Common myeloid progenitor, CD34-positive (primary cell): ENCODE results near the gene PRSS27.
"Not testable (repeated sequence)": the region's sequence is repeated elsewhere in the genome, so short reads cannot be mapped to it uniquely, and the experiment has no call there.

Experiments
- CTCF ChIA-PET: fragments of 350-600 bp; sonication (Branson Sonifier 250); formaldehyde crosslinking; loops from one replicate; lab custom pipeline; 2021; ENCODE audit warnings: antibody characterized with exemption; lab: Charles Lee
- POLR2A ChIA-PET: fragments of 350-600 bp; sonication (Branson Sonifier 250); formaldehyde crosslinking; loops from one replicate; lab custom pipeline; 2021; ENCODE audit warnings: antibody characterized with exemption; lab: Charles Lee
- DNase-seq, 3 donors: peaks; one replicate each; pipeline versions ENCODE4 v3.0.0 to v3.0.0-alpha.2; 2013
- H3K27ac ChIP-seq, 2 experiments: 1 replicate in 1 of 2; 2 replicates in 1 of 2; pipeline ENCODE4 v1.7.0; 2013; ENCODE audit warnings: inconsistent platforms in 2 of 2, low read length in 2 of 2, mild to moderate bottlenecking in 2 of 2, low read depth in 1 of 2, moderate library complexity in 1 of 2; ENCODE audit not compliant: severe bottlenecking in 2 of 2, insufficient read depth in 1 of 2, poor library complexity in 1 of 2
- H3K27me3 ChIP-seq, 5 experiments: replicated peaks in 2 of 5; 1 replicate in 3 of 5; 2 replicates in 2 of 5; pipeline versions ENCODE4 v1.6.1 to v1.7.0; 2013; ENCODE audit warnings: low read length in 4 of 5, mild to moderate bottlenecking in 2 of 5, moderate library complexity in 2 of 5, inconsistent platforms in 1 of 5; ENCODE audit not compliant: insufficient read depth in 5 of 5, control insufficient read depth in 4 of 5
- H3K36me3 ChIP-seq, 4 experiments: 1 replicate in 2 of 4; 2 replicates in 2 of 4; pipeline versions ENCODE4 v1.6.1 to v1.7.0; 2013; ENCODE audit warnings: low read length in 3 of 4, control low read depth in 1 of 4, mild to moderate bottlenecking in 1 of 4; ENCODE audit not compliant: control insufficient read depth in 4 of 4, insufficient read depth in 4 of 4
- H3K4me1 ChIP-seq, 4 experiments: 1 replicate in 3 of 4; 2 replicates in 1 of 4; pipeline versions ENCODE4 v1.6.1 to v1.7.1; 2013; ENCODE audit warnings: low read length in 3 of 4, mild to moderate bottlenecking in 3 of 4, control low read depth in 1 of 4, inconsistent platforms in 1 of 4, moderate library complexity in 1 of 4; ENCODE audit not compliant: control insufficient read depth in 4 of 4, insufficient read depth in 4 of 4; ENCODE audit errors: control extremely low read depth in 1 of 4
- H3K4me3 ChIP-seq, 7 experiments: 1 replicate in 4 of 7; 2 replicates in 3 of 7; pipeline versions ENCODE4 v1.5.1 to v1.7.0; 2013; ENCODE audit warnings: mild to moderate bottlenecking in 7 of 7, low read length in 6 of 7, moderate library complexity in 6 of 7, inconsistent platforms in 2 of 7, low read depth in 2 of 7, control low read depth in 1 of 7; ENCODE audit not compliant: insufficient read depth in 4 of 7, control insufficient read depth in 1 of 7; ENCODE audit errors: extremely low read depth in 1 of 7
- H3K9me3 ChIP-seq, 5 experiments: 1 replicate in 4 of 5; 2 replicates in 1 of 5; pipeline versions ENCODE4 v1.6.1 to v1.7.1; 2013; ENCODE audit warnings: low read length in 4 of 5, mild to moderate bottlenecking in 2 of 5, inconsistent platforms in 1 of 5, low read depth in 1 of 5, moderate library complexity in 1 of 5; ENCODE audit not compliant: control insufficient read depth in 4 of 5, insufficient read depth in 2 of 5; ENCODE audit errors: control extremely low read depth in 1 of 5
- WGBS: methylation state at CpG from one replicate; pipeline ENCODE4 v1.1.5; 2013; ENCODE audit not compliant: insufficient coverage; 5-methylcytosine and 5-hydroxymethylcytosine counted together

The PRSS27 gene

DNA sequence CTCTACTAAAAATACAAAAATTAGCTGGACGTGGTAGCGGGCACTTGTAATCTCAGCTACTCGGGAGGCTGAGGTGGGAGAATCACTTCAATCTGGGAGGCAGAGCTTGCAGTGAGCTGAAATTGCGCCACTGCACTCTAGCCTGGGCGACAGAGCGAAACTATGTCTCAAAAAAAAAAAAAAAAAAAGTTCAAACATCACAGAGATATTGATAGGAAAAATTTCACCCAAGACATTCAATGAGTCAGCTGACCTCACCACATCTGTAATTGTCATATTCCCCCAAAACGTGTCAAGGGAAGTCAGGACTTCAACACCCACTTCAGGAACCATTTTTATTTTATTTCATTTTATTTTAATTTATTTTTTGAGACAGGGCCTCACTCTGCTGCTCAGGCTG lies 8.0 kb upstream of the PRSS27 start:
- no peak overlapping the region for H3K27ac ChIP-seq
- H3K4me3 ChIP-seq = no peak overlapping the region
- peaks cover 0 to 5% (median 2%) of the 10 kb centered on the region in 5 experiments for H3K27me3 ChIP-seq
- WGBS = 88% methylated on average over 4 of the region's 7 CpGs
- no peaks in the 10 kb centered on the region for H3K4me1 ChIP-seq
- DNase-seq = no peak
- ChIA-PET CTCF (interaction anchor here (0.7 kb wide), 1 partner anchor 63 kb away, joined by 3 read pairs; no protein-coding TSS in a partner anchor), POLR2A (no interaction called here)
- no peaks in the 10 kb centered on the region for H3K9me3 ChIP-seq
- H3K36me3 ChIP-seq = no peaks in the 10 kb centered on the region

GRCh38 chr16:2726923-2727322 lies 6.9 kb upstream of the PRSS27 start:
- WGBS = 100% methylated on average over 4 of the region's 5 CpGs
- CTCF ChIA-PET = no interaction called here

DNA sequence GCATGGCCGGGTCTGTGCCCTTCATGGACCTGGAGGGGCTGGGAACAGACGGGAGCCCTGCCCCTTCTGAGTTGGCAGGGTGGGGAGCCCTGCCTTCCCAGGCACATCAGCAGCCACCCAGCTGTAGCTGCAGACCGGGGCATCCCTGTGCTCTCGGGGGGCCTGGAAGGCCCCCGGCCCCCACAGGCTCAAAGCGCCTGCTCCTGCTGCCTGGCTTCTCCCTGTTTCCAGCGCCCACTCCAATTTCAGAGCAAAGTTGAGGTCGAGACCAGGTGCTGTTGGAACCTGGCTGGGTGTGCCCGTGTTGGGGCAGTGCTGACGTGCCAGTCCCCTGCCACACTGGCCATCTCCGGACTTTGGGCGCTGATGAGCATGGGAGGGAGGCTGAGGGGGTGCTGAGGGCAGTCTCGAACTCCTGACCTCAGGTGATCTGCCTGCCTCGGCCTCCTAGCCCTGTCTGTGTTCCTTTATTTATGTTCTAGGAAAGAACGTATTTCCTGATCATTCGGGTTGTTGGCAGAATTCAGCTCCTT lies 4.9 kb upstream of the PRSS27 start:
- Histone ChIP-seq H3K9me3 (no peaks in the 10 kb centered on the region), H3K27ac (no peak overlapping the region), H3K36me3 (no peaks in the 10 kb centered on the region), H3K27me3 (peaks cover 0 to 5% (median 0%) of the 10 kb centered on the region in 5 experiments), H3K4me3 (no peak overlapping the region), H3K4me1 (peaks cover 0 to 11% (median 11%) of the 10 kb centered on the region in 4 experiments)
- 89% methylated on average over 15 of the region's 16 CpGs for WGBS
- ChIA-PET CTCF (interaction anchor here (1.1 kb wide), 1 partner anchor 38 kb away, joined by 3 read pairs; no protein-coding TSS in a partner anchor), POLR2A (interaction anchor here (0.6 to 0.8 kb wide), 2 partner anchors 12 to 1144 kb away, joined by 3 to 6 read pairs; no protein-coding TSS in a partner anchor)
- no peak for DNase-seq

More at GRCh38 chr16:2726923-2727322, 6.9 kb upstream of the PRSS27 start:
- Histone ChIP-seq H3K27ac (no peak overlapping the region), H3K9me3 (no peaks in the 10 kb centered on the region), H3K4me3 (no peak overlapping the region), H3K36me3 (no peaks in the 10 kb centered on the region), H3K4me1 (peaks cover 0 to 2% (median 1%) of the 10 kb centered on the region in 4 experiments), H3K27me3 (peaks cover 0 to 5% (median 2%) of the 10 kb centered on the region in 5 experiments)
- DNase-seq = no peak
- POLR2A ChIA-PET = no interaction called here

GRCh38 chr16:2724088-2724676 lies 4.2 kb upstream of the PRSS27 start:
- no peak for DNase-seq
- H3K4me1 ChIP-seq = peaks cover 0 to 17% (median 12%) of the 10 kb centered on the region in 4 experiments
- peaks cover 0 to 5% (median 0%) of the 10 kb centered on the region in 5 experiments for H3K27me3 ChIP-seq
- ChIA-PET POLR2A (interaction anchor here (0.6 to 0.8 kb wide), 3 partner anchors 13 to 1144 kb away, joined by 3 to 6 read pairs (median 3); no protein-coding TSS in a partner anchor), CTCF (interaction anchor here (1.1 to 1.2 kb wide), 2 partner anchors 34 to 37 kb away, joined by 3 read pairs; no protein-coding TSS in a partner anchor)
- H3K36me3 ChIP-seq = no peaks in the 10 kb centered on the region
- H3K27ac ChIP-seq = no peak overlapping the region
- no peak overlapping the region for H3K4me3 ChIP-seq
- H3K9me3 ChIP-seq = no peaks in the 10 kb centered on the region
- 91% methylated on average over 4 of the region's 7 CpGs for WGBS

GRCh38 chr16:2721634-2722173 lies 1.7 kb upstream of the PRSS27 start:
- DNase-seq, H3K9me3 ChIP-seq, H3K27me3 ChIP-seq, CTCF ChIA-PET, H3K36me3 ChIP-seq, H3K27ac ChIP-seq: not testable (repeated sequence)
- POLR2A ChIA-PET = interaction anchor here (1.3 kb wide), 1 partner anchor 35 kb away, joined by 4 read pairs; no protein-coding TSS in a partner anchor
- H3K4me3 ChIP-seq = peak overlapping the region in 6 of 7 experiments; percentile 35 to 81 (median 62)
- WGBS = 41% methylated on average over 10 of the region's 14 CpGs
- peaks cover 0 to 33% (median 25%) of the 10 kb centered on the region in 4 experiments for H3K4me1 ChIP-seq

DNA sequence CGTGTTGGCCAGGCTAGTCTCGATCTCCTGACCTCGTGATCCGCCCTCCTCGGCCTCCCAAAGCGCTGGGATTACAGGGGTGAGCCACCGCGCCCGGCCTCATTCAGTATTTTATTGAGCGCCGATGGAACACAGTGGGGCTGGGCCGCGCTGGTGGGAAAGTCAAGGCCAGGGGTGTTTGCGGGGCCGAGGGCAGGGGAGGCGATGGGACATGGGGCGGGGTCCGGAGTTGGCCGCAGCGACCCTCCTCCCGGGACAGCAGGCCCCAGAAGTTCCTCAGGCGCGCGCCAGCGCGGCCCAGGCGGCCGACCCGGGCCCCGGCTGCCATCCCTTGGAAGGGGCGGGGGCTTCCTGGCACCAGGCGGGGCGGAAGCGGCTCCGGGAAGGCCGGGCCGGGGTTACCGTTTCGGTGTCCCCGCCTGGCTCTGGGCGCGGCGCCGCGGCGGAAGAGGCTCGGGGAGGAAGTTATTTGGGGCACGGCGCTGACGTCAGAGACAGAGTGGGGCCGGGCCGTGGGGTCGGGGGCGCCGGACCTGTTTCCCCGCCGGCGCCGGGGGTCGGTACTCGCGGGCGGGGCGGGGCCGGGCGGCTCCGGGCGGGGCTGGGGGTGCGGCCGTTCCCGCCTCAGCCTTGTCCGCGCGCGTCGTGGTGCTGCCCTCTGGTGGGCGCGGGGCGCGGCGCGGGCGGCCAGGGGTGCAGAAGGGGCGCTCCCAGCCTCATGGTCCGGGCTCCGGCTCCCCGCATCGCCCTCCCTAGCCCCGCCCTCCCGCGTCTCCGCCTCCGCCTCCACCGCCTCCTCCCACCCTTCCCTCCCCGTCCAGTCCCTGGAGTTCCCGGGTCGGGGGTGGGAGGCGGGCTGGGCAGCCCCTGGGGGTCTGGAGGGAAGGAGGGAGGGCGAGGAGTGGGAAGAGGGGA lies 952 bp upstream of the PRSS27 start:
- ChIA-PET CTCF (no interaction called here), POLR2A (interaction anchor here (1.0 kb wide), 1 partner anchor 34 kb away, joined by 3 read pairs; no protein-coding TSS in a partner anchor)
- under 1% methylated on average over 49 of the region's 99 CpGs for WGBS

More for the DNA sequence above, 952 bp upstream of the PRSS27 start:
- Histone ChIP-seq H3K27me3 (peaks cover 0 to 5% (median 0%) of the 10 kb centered on the region in 5 experiments), H3K4me1 (peaks cover 0 to 38% (median 29%) of the 10 kb centered on the region in 4 experiments), H3K36me3 (no peaks in the 10 kb centered on the region), H3K27ac (peak overlapping the region in 1 of 2 experiments; percentile 49), H3K4me3 (peak overlapping the region; percentile 32 to 81 (median 60)), H3K9me3 (no peaks in the 10 kb centered on the region)
- peak; percentile 92 to 95 (median 94) for DNase-seq
